ENCODE measurements around the gene NUTM2G.
"Not testable (repeated sequence)": the region's sequence is repeated elsewhere in the genome, so short reads cannot be mapped to it uniquely, and the experiment has no call there.

DNA sequence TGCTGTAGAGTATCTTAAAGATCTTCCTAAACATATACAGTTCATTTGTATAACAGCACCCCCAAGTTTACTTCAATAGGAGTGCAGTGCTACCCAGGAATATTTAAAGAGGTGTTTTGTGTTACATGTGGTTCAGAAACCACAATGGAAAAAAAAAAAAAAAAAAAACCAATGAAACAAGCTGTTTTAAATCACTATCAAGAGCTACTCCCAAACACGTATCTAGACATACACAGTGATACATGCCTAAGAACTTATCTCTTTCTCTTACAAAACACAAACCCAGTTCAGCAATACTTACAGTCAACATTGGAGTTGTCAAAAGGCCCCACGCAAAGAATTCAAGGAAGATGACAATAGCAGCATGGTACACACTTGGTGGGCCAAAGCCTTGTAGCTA is 43.9 kb downstream of the NUTM2G start:
- TF ChIP-seq CTCF (conservative IDR thresholded peaks at IDR 0.05; ENCODE audit: low read depth, low read length); EZH2 (IDR thresholded peaks at IDR 0.05; ENCODE audit: low read length, unreplicated experiment): not testable (repeated sequence)

Measured in PC-3 (cell line).